ENCODE data around the gene FOXK1. TPM values are rescaled to one million over a fixed set of nuclear protein-coding genes. Genes with fewer than 3 reads are reported as not detected.

FOXK1 gene
- total and polyA plus RNA-seq, 2 donors (not counting 1 experiment from before 2014, with no cell fraction given): 5.2 to 26.9 TPM

- no peaks in the 10 kb centered on the region for H4K20me1 ChIP-seq (ENCODE audit: control insufficient read depth, extremely low read depth, insufficient read depth, low read length)
- H3K36me3 ChIP-seq (ENCODE audit: control insufficient read depth, insufficient read depth, low read length): peaks cover 33% of the 10 kb centered on the region
- H3K27ac ChIP-seq (ENCODE audit: insufficient read depth, low read length): no peak overlapping the region
- no peak overlapping the region for H3K9ac ChIP-seq (ENCODE audit: insufficient read depth, low read length)
- no peak overlapping the region for H3K4me3 ChIP-seq (replicated peaks in 1 of 4; ENCODE audit: control extremely low read depth in 1 of 4, insufficient read depth in 1 of 4, low read depth in 3 of 4, low read length in 4 of 4)
- no peak overlapping the region for H2AFZ ChIP-seq (ENCODE audit: low read length)
- TF ChIP-seq CTCF (conservative IDR thresholded peaks at IDR 0.05 in 1 of 2, IDR thresholded peaks at IDR 0.05 in 1 of 2; ENCODE audit: low read depth in 1 of 2, low read length in 2 of 2): no peak
- H3K27me3 ChIP-seq (ENCODE audit: control insufficient read depth, insufficient read depth, low read length): no peaks in the 10 kb centered on the region
- H3K4me2 ChIP-seq (ENCODE audit: extremely low read depth, insufficient read depth, low read length): no peak overlapping the region
- no peaks in the 10 kb centered on the region for H3K9me3 ChIP-seq (ENCODE audit: control insufficient read depth, insufficient read depth, low read depth, low read length)
- H3K79me2 ChIP-seq (ENCODE audit: control insufficient read depth, insufficient read depth, low read length): peaks cover 12% of the 10 kb centered on the region
- H3K4me1 ChIP-seq (ENCODE audit: control insufficient read depth, extremely low read depth, insufficient read depth, low read length): no peaks in the 10 kb centered on the region
- DNase-seq (ENCODE audit: low read depth in 2 of 2): no peak
These were observed 100.5 kb downstream of the FOXK1 start for GRCh38 chr7:4782333-4783291.

GRCh38 chr7:4783292-4783652 is 101.2 kb downstream of the FOXK1 start:
- TF ChIP-seq CTCF (conservative IDR thresholded peaks at IDR 0.05 in 1 of 2, IDR thresholded peaks at IDR 0.05 in 1 of 2; ENCODE audit: low read depth in 1 of 2, low read length in 2 of 2) (no peak), EZH2 (IDR thresholded peaks at IDR 0.05; ENCODE audit: low read length, missing control alignments) (no peak)
- Histone ChIP-seq H3K4me1 (ENCODE audit: control insufficient read depth, extremely low read depth, insufficient read depth, low read length) (no peaks in the 10 kb centered on the region), H2AFZ (ENCODE audit: low read length) (no peak overlapping the region), H3K4me2 (ENCODE audit: extremely low read depth, insufficient read depth, low read length) (no peak overlapping the region), H3K36me3 (ENCODE audit: control insufficient read depth, insufficient read depth, low read length) (peaks cover 38% of the 10 kb centered on the region), H3K9ac (ENCODE audit: insufficient read depth, low read length) (no peak overlapping the region), H4K20me1 (ENCODE audit: control insufficient read depth, extremely low read depth, insufficient read depth, low read length) (no peaks in the 10 kb centered on the region), H3K27me3 (ENCODE audit: control insufficient read depth, insufficient read depth, low read length) (no peaks in the 10 kb centered on the region), H3K4me3 (replicated peaks in 1 of 4; ENCODE audit: control extremely low read depth in 1 of 4, insufficient read depth in 1 of 4, low read depth in 3 of 4, low read length in 4 of 4) (no peak overlapping the region), H3K9me3 (ENCODE audit: control insufficient read depth, insufficient read depth, low read depth, low read length) (no peaks in the 10 kb centered on the region), H3K27ac (ENCODE audit: insufficient read depth, low read length) (no peak overlapping the region), H3K79me2 (ENCODE audit: control insufficient read depth, insufficient read depth, low read length) (peaks cover 5% of the 10 kb centered on the region)
- DNase-seq (ENCODE audit: low read depth in 2 of 2): no peak

GRCh38 chr7:4783762-4784351 is 101.8 kb downstream of the FOXK1 start:
- Histone ChIP-seq H4K20me1 (ENCODE audit: control insufficient read depth, extremely low read depth, insufficient read depth, low read length) (no peaks in the 10 kb centered on the region), H3K4me3 (replicated peaks in 1 of 4; ENCODE audit: control extremely low read depth in 1 of 4, insufficient read depth in 1 of 4, low read depth in 3 of 4, low read length in 4 of 4) (no peak overlapping the region), H2AFZ (ENCODE audit: low read length) (no peak overlapping the region), H3K27me3 (ENCODE audit: control insufficient read depth, insufficient read depth, low read length) (no peaks in the 10 kb centered on the region), H3K36me3 (ENCODE audit: control insufficient read depth, insufficient read depth, low read length) (peaks cover 43% of the 10 kb centered on the region), H3K4me2 (ENCODE audit: extremely low read depth, insufficient read depth, low read length) (no peak overlapping the region), H3K4me1 (ENCODE audit: control insufficient read depth, extremely low read depth, insufficient read depth, low read length) (no peaks in the 10 kb centered on the region), H3K9me3 (ENCODE audit: control insufficient read depth, insufficient read depth, low read depth, low read length) (no peaks in the 10 kb centered on the region), H3K27ac (ENCODE audit: insufficient read depth, low read length) (no peak overlapping the region), H3K9ac (ENCODE audit: insufficient read depth, low read length) (no peak overlapping the region), H3K79me2 (ENCODE audit: control insufficient read depth, insufficient read depth, low read length) (peaks cover 3% of the 10 kb centered on the region)
- TF ChIP-seq EZH2 (IDR thresholded peaks at IDR 0.05; ENCODE audit: low read length, missing control alignments): no peak
- TF ChIP-seq CTCF (conservative IDR thresholded peaks at IDR 0.05 in 1 of 2, IDR thresholded peaks at IDR 0.05 in 1 of 2; ENCODE audit: low read depth in 1 of 2, low read length in 2 of 2): no peak
- DNase-seq (ENCODE audit: low read depth in 2 of 2): no peak

Data from fibroblast of lung (primary cell).